Trophoblast cell (in vitro differentiated cells and primary cell): Measurements from ENCODE around the gene ZWILCH.

Experiments used
- DNase-seq, 2 donors: peaks; one replicate each; pipeline ENCODE4 v3.0.0-alpha.2; 2016
- H2AFZ ChIP-seq: 2 replicates; pipeline ENCODE4 v1.6.1; 2013; ENCODE audit warnings: low read length, moderate library complexity, mild to moderate bottlenecking; ENCODE audit not compliant: insufficient read depth, poor library complexity
- H2AK5ac ChIP-seq: 2 replicates; pipeline ENCODE4 v1.6.1; 2013; ENCODE audit warnings: mild to moderate bottlenecking, low read length
- H2BK120ac ChIP-seq: 2 replicates; pipeline ENCODE4 v1.6.1; 2013; ENCODE audit warnings: low read length, mild to moderate bottlenecking, moderate library complexity; ENCODE audit not compliant: insufficient read depth, poor library complexity
- H2BK12ac ChIP-seq: 2 replicates; pipeline ENCODE4 v1.6.1; 2013; ENCODE audit warnings: mild to moderate bottlenecking, low read length, moderate library complexity
- H2BK5ac ChIP-seq: 2 replicates; pipeline ENCODE4 v1.6.1; 2013; ENCODE audit warnings: low read length, low read depth, moderate library complexity, mild to moderate bottlenecking; ENCODE audit not compliant: poor library complexity
- H3K14ac ChIP-seq: 2 replicates; pipeline ENCODE4 v1.6.1; 2013; ENCODE audit warnings: mild to moderate bottlenecking, low read length
- H3K18ac ChIP-seq: 2 replicates; pipeline ENCODE4 v1.6.1; 2013; ENCODE audit warnings: mild to moderate bottlenecking, low read length
- H3K23ac ChIP-seq: 2 replicates; pipeline ENCODE4 v1.6.1; 2013; ENCODE audit warnings: low read length
- H3K27ac ChIP-seq: 2 replicates; pipeline ENCODE4 v1.5.1; 2013; ENCODE audit warnings: low read depth, mild to moderate bottlenecking, inconsistent platforms, low read length, moderate library complexity
- H3K27me3 ChIP-seq: 2 replicates; pipeline ENCODE4 v1.6.1; 2013; ENCODE audit warnings: inconsistent platforms, mild to moderate bottlenecking, low read length, moderate library complexity; ENCODE audit not compliant: insufficient read depth
- H3K36me3 ChIP-seq, 2 experiments: 1 replicate in 1 of 2; 2 replicates in 1 of 2; pipeline ENCODE4 v1.6.1; 2013; ENCODE audit warnings: low read length in 2 of 2, mild to moderate bottlenecking in 2 of 2, moderate library complexity in 1 of 2; ENCODE audit not compliant: insufficient read depth in 2 of 2, control insufficient read depth in 1 of 2
- H3K4ac ChIP-seq: 2 replicates; pipeline ENCODE4 v1.6.1; 2013; ENCODE audit warnings: low read depth, mild to moderate bottlenecking, low read length, moderate library complexity
- H3K4me1 ChIP-seq, 2 experiments: 1 replicate in 1 of 2; 2 replicates in 1 of 2; pipeline ENCODE4 v1.6.1; 2013; ENCODE audit warnings: low read length in 2 of 2, mild to moderate bottlenecking in 2 of 2, moderate library complexity in 1 of 2; ENCODE audit not compliant: insufficient read depth in 2 of 2, control insufficient read depth in 1 of 2
- H3K4me2 ChIP-seq: 2 replicates; pipeline ENCODE4 v1.6.1; 2013; ENCODE audit warnings: inconsistent platforms, mild to moderate bottlenecking, low read length, moderate library complexity
- H3K4me3 ChIP-seq: 2 replicates; pipeline ENCODE4 v1.5.1; 2013; ENCODE audit warnings: mild to moderate bottlenecking, low read depth, low read length, inconsistent platforms
- H3K79me1 ChIP-seq: one replicate; pipeline ENCODE4 v1.6.1; 2013; ENCODE audit warnings: low read length
- H3K79me2 ChIP-seq: 2 replicates; pipeline ENCODE4 v1.6.1; 2013; ENCODE audit warnings: low read length, mild to moderate bottlenecking; ENCODE audit not compliant: control insufficient read depth, insufficient read depth, poor library complexity
- H3K9ac ChIP-seq: 2 replicates; pipeline ENCODE4 v1.6.1; 2013; ENCODE audit warnings: mild to moderate bottlenecking, low read length
- H3K9me3 ChIP-seq: 2 replicates; pipeline ENCODE4 v1.6.1; 2013; ENCODE audit warnings: low read depth, mild to moderate bottlenecking, control low read depth, inconsistent platforms, low read length; ENCODE audit not compliant: insufficient read depth
- H4K12ac ChIP-seq: 2 replicates; pipeline ENCODE4 v1.6.1; 2013; ENCODE audit warnings: low read depth, mild to moderate bottlenecking, low read length, moderate library complexity
- H4K8ac ChIP-seq: 2 replicates; pipeline ENCODE4 v1.6.1; 2013; ENCODE audit warnings: low read depth, mild to moderate bottlenecking, low read length, moderate library complexity
- H4K91ac ChIP-seq: one replicate; pipeline ENCODE4 v1.6.1; 2013; ENCODE audit warnings: low read depth, mild to moderate bottlenecking, low read length, moderate library complexity
- WGBS: extraction: QIAGEN DNeasy Blood & Tissue Kit; methylation state at CpG from one replicate; pipeline ENCODE4 v1.1.7; 2013; ENCODE audit warnings: missing lambda C conversion rate; ENCODE audit not compliant: insufficient read length, insufficient coverage; ENCODE audit errors: extremely low coverage; 5-methylcytosine and 5-hydroxymethylcytosine counted together

Gene ZWILCH

DNA sequence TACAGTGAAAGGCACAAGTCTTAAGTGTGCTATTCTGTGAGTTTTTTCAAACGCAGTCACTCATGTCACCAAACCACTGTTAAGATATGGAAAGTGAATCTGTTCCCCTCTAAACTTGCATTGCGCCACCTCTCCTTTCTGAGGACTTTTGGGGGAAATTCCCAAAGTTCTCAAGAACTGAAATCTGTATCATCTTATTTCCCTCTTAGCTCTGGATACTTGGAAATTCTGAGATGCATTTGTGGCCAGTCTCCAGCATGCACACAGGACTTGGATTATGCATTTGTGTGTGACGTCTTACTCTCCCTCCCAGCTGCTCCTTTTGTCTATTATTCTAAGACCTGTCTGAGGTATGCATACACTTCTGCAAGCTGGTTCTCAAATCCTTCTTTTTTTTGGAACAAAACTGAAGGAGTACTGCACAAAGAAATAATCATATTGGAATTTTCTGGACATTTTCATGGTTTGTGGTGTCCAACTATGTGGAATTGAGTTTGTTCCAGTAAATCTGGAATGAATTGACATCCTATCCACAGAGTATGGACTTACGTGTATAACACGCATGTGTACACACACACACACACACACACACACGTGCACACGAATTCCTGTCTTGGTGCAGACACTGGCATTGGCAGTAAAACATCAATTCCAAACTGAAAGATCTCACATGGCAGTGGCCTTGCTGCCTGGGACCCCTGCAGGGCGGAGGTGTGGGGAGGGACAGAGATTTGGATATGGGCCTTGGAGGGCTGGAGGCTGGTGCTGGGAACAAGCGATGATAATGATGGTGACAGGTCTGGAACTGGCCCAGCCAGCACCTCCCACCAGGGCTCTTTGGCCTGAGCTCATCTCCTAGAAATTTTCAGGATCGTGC is 68.8 kb downstream of the ZWILCH start:
- Histone ChIP-seq H3K27ac (no peak overlapping the region), H4K8ac (no peak overlapping the region), H2AFZ (no peak overlapping the region), H2BK120ac (no peak overlapping the region), H3K4me1 (no peaks in the 10 kb centered on the region), H3K9ac (no peak overlapping the region), H3K4me2 (no peak overlapping the region), H3K36me3 (no peaks in the 10 kb centered on the region), H2AK5ac (no peak overlapping the region), H3K14ac (no peak overlapping the region), H3K4me3 (no peak overlapping the region), H3K23ac (no peak overlapping the region), H4K91ac (no peak overlapping the region), H2BK12ac (no peak overlapping the region), H3K9me3 (peaks cover 4% of the 10 kb centered on the region), H3K79me2 (no peaks in the 10 kb centered on the region), H3K79me1 (no peaks in the 10 kb centered on the region), H2BK5ac (no peak overlapping the region), H3K4ac (no peak overlapping the region), H4K12ac (no peak overlapping the region), H3K27me3 (no peaks in the 10 kb centered on the region), H3K18ac (no peak overlapping the region)
- WGBS = no CpG with 5 or more reads among the region's 10 CpGs
- no peak for DNase-seq

DNA sequence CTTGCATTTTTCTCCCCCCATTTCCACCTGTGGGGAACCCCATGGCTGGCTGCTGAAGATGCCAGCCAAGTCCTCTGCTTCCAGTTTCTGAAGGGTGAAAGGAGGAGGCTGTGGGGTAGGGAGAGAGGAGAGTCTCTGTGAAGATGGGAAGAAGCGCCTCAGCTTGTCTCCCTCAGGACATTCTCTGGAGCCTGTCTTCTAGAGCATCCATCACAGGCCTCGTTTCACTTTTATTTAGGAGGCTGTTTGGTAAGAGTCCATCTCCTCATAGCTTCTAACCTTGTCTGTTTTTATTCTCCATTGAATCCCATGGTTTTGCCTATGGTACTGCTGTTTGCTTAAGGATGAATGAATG is 69.4 kb downstream of the ZWILCH start:
- Histone ChIP-seq H3K14ac (no peak overlapping the region), H4K12ac (no peak overlapping the region), H3K23ac (no peak overlapping the region), H2BK12ac (no peak overlapping the region), H2BK120ac (no peak overlapping the region), H3K79me2 (no peaks in the 10 kb centered on the region), H3K4me2 (no peak overlapping the region), H3K4me1 (no peaks in the 10 kb centered on the region), H3K79me1 (no peaks in the 10 kb centered on the region), H4K91ac (no peak overlapping the region), H2AFZ (no peak overlapping the region), H3K27ac (no peak overlapping the region), H2BK5ac (no peak overlapping the region), H2AK5ac (no peak overlapping the region), H3K4ac (no peak overlapping the region), H3K4me3 (no peak overlapping the region), H4K8ac (no peak overlapping the region), H3K9ac (no peak overlapping the region), H3K18ac (no peak overlapping the region), H3K9me3 (peaks cover 4% of the 10 kb centered on the region), H3K27me3 (no peaks in the 10 kb centered on the region), H3K36me3 (no peaks in the 10 kb centered on the region)
- WGBS = no CpG with 5 or more reads among the region's 2 CpGs
- no peak for DNase-seq

DNA sequence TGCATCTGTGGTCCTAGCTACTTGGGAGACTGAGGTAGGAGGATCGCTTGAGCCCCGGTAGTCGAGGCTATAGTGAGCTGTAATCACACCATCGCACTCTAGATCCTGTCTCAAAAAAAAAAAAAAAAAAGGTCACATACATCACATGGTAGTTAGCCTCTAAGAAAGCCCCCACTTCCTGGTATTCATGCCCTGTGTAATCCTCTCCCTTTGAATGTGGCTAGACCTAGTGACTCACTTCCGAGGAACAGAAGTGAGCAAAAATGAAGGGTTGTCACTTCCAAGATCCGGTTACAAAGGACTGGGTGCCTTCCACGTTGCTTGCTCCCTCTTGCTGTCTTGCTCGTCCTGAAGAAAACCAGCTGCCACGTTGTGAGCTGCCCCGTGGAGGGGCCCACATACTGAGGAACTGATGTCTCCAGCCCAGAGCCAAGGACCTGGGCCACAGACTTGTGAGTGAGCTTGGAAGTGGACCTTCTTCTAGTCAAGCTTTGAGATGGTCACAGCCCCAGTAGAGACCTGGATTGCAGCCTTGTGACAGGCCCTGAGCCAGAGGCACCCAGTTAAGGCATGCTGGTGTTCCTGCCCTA is 73.3 kb downstream of the ZWILCH start:
- DNase-seq = peak in 1 of 2 donors; percentile 4
- Histone ChIP-seq H3K4me1 (peaks cover 0 to 3% of the 10 kb centered on the region in 2 experiments), H3K4me3 (no peak overlapping the region), H3K4me2 (no peak overlapping the region), H4K8ac (no peak overlapping the region), H3K27ac (no peak overlapping the region), H4K12ac (no peak overlapping the region), H3K79me2 (no peaks in the 10 kb centered on the region), H3K18ac (no peak overlapping the region), H3K9ac (no peak overlapping the region), H3K36me3 (no peaks in the 10 kb centered on the region), H3K9me3 (no peaks in the 10 kb centered on the region), H2BK12ac (no peak overlapping the region), H2AK5ac (no peak overlapping the region), H3K4ac (no peak overlapping the region), H3K23ac (no peak overlapping the region), H3K27me3 (peaks cover 3% of the 10 kb centered on the region), H4K91ac (no peak overlapping the region), H3K14ac (no peak overlapping the region), H2AFZ (no peak overlapping the region), H2BK120ac (no peak overlapping the region), H3K79me1 (no peaks in the 10 kb centered on the region), H2BK5ac (no peak overlapping the region)
- no CpG with 5 or more reads among the region's 10 CpGs for WGBS

DNA sequence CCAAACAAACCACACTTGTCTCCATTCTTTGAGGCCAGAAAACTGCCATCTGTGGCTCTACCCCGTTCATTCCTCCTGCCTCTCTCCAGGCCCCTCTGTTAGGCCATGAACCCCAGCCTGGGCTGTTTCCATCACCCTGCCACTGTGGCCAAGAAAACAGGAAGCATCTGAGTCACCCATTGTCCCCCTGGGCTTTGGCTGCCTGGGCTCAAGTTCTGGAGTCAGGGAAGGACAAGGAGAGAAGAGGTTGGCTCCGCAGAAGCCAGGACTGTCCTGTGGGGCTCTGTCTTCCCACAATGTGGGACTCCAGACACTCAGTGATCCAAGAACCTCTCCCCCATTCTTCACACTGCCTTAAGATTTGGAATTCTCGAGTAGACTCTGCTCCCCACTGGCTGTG is 75.5 kb downstream of the ZWILCH start:
- Histone ChIP-seq H3K14ac (no peak overlapping the region), H3K4me2 (no peak overlapping the region)
- WGBS = no CpG with 5 or more reads among the region's 3 CpGs

More for the DNA sequence above, 75.5 kb downstream of the ZWILCH start:
- peaks cover 3% of the 10 kb centered on the region for H3K27me3 ChIP-seq
- no peak overlapping the region for H3K27ac ChIP-seq
- no peak overlapping the region for H2BK12ac ChIP-seq
- H2BK5ac ChIP-seq = no peak overlapping the region
- H4K8ac ChIP-seq = no peak overlapping the region
- no peak overlapping the region for H3K23ac ChIP-seq
- no peak overlapping the region for H3K9ac ChIP-seq
- no peak overlapping the region for H3K4me3 ChIP-seq
- H3K79me1 ChIP-seq = no peaks in the 10 kb centered on the region
- no peak overlapping the region for H2AK5ac ChIP-seq
- H3K18ac ChIP-seq = no peak overlapping the region
- H3K4me1 ChIP-seq = peaks cover 0 to 3% of the 10 kb centered on the region in 2 experiments
- H3K79me2 ChIP-seq = no peaks in the 10 kb centered on the region
- H3K4ac ChIP-seq = no peak overlapping the region
- H4K91ac ChIP-seq = no peak overlapping the region
- DNase-seq = no peak
- no peak overlapping the region for H2BK120ac ChIP-seq
- no peak overlapping the region for H2AFZ ChIP-seq
- no peaks in the 10 kb centered on the region for H3K36me3 ChIP-seq
- H3K9me3 ChIP-seq = no peaks in the 10 kb centered on the region
- no peak overlapping the region for H4K12ac ChIP-seq
